H1 (cell line): ENCODE measurements around the gene TNFSF15. TPM values are rescaled to one million over a fixed set of nuclear protein-coding genes. Genes with fewer than 3 reads are reported as not detected.

Experiments
- CTCF ChIA-PET: fragments of 300-600 bp; sonication (Branson Sonifier 250); formaldehyde crosslinking; loops from one replicate; lab custom pipeline; 2021; ENCODE audit not compliant: partially characterized antibody; lab: Charles Lee
- POLR2A ChIA-PET: fragments of 300-600 bp; sonication (Branson Sonifier 250); formaldehyde crosslinking; loops from one replicate; lab custom pipeline; 2021; ENCODE audit warnings: inconsistent platforms; ENCODE audit not compliant: partially characterized antibody; lab: Charles Lee
- DNase-seq, 2 experiments: peaks; one replicate each; pipeline versions ENCODE4 v3.0.0 to v3.0.0-alpha.2; 2010 to 2022; ENCODE audit warnings: low spot score in 2 of 2, low read depth in 1 of 2, mixed read lengths in 1 of 2
- FAIRE-seq: peaks from 2 replicates; lab custom pipeline; 2011; peaks lifted over from hg19 to GRCh38; lab: Jason Lieb, UNC
- H2AFZ ChIP-seq: 2 replicates; pipeline ENCODE4 v1.8.1; 2012; ENCODE audit warnings: low read length, inconsistent platforms
- H2AK5ac ChIP-seq: 2 replicates; pipeline ENCODE4 v1.6.1; 2013; ENCODE audit warnings: low read depth, low read length
- H2BK120ac ChIP-seq: replicated peaks from 2 replicates; pipeline ENCODE3; 2013; ENCODE audit warnings: low read depth, low read length, inconsistent platforms
- H2BK12ac ChIP-seq: 2 replicates; pipeline ENCODE4 v1.6.1; 2013; ENCODE audit warnings: low read depth, low read length
- H2BK15ac ChIP-seq: 2 replicates; pipeline ENCODE4 v1.6.1; 2013; ENCODE audit warnings: low read length
- H2BK20ac ChIP-seq: 2 replicates; pipeline ENCODE4 v1.6.1; 2013; ENCODE audit warnings: low read length
- H2BK5ac ChIP-seq: 2 replicates; pipeline ENCODE4 v1.6.1; 2013; ENCODE audit warnings: low read depth, low read length
- H3K14ac ChIP-seq: 2 replicates; pipeline ENCODE4 v1.6.1; 2013; ENCODE audit warnings: inconsistent platforms; ENCODE audit not compliant: insufficient read length
- H3K18ac ChIP-seq: 2 replicates; pipeline ENCODE4 v1.6.1; 2013; ENCODE audit warnings: low read length; ENCODE audit errors: extremely low read depth
- H3K23ac ChIP-seq: 2 replicates; pipeline ENCODE4 v1.6.1; 2013; ENCODE audit warnings: inconsistent platforms; ENCODE audit not compliant: insufficient read length
- H3K23me2 ChIP-seq: 2 replicates; pipeline ENCODE4 v1.6.1; 2013; ENCODE audit warnings: low read depth, low read length
- H3K27ac ChIP-seq: 2 replicates; pipeline ENCODE4 v1.6.1; 2011; ENCODE audit warnings: low read depth, low read length, inconsistent platforms
- H3K27me3 ChIP-seq, 4 experiments: replicated peaks in 1 of 4; 1 replicate in 1 of 4; 2 replicates in 3 of 4; pipeline versions ENCODE4 v1.6.1 to v1.8.1; 2011 to 2013; ENCODE audit warnings: low read length in 3 of 4, mild to moderate bottlenecking in 3 of 4, inconsistent platforms in 2 of 4, mixed read lengths in 2 of 4, moderate library complexity in 1 of 4; ENCODE audit not compliant: control insufficient read depth in 3 of 4, insufficient read depth in 3 of 4; ENCODE audit errors: extremely low read depth in 1 of 4
- H3K36me3 ChIP-seq, 4 experiments: 2 replicates each; pipeline versions ENCODE4 v1.6.1 to v1.8.1; 2011 to 2013; ENCODE audit warnings: mild to moderate bottlenecking in 4 of 4, low read length in 3 of 4, moderate library complexity in 2 of 4, control low read depth in 1 of 4, inconsistent platforms in 1 of 4; ENCODE audit not compliant: insufficient read depth in 4 of 4, control insufficient read depth in 2 of 4
- H3K4ac ChIP-seq: replicated peaks from 2 replicates; pipeline ENCODE3; 2013; ENCODE audit warnings: low read length, low read depth, mixed read lengths, inconsistent platforms; ENCODE audit not compliant: insufficient read length
- H3K4me1 ChIP-seq, 4 experiments: replicated peaks in 1 of 4; 1 replicate in 1 of 4; 2 replicates in 3 of 4; pipeline versions ENCODE4 v1.6.1 to v1.8.1; 2011 to 2013; ENCODE audit warnings: low read length in 3 of 4, inconsistent platforms in 2 of 4, mixed read lengths in 1 of 4; ENCODE audit not compliant: insufficient read depth in 4 of 4, control insufficient read depth in 3 of 4
- H3K4me2 ChIP-seq, 2 experiments: 2 replicates each; pipeline versions ENCODE4 v1.6.1 to v1.8.1; 2011 to 2013; ENCODE audit warnings: low read depth in 2 of 2, low read length in 2 of 2, control low read depth in 1 of 2, inconsistent platforms in 1 of 2, mild to moderate bottlenecking in 1 of 2; ENCODE audit not compliant: insufficient read depth in 1 of 2
- H3K4me3 ChIP-seq, 4 experiments: fragments of 200-600, 300-600 bp in 1 of 4; sonication (generic), shearing (Covaris generic), sonication (Bioruptor Twin) in 1 of 4; 2 replicates each; pipeline versions ENCODE4 v1.5.1 to v1.8.1; 2011 to 2016; ENCODE audit warnings: low read length in 4 of 4, low read depth in 3 of 4, control low read depth in 2 of 4, inconsistent platforms in 2 of 4, mild to moderate bottlenecking in 2 of 4, mixed read lengths in 1 of 4, moderate library complexity in 1 of 4; ENCODE audit not compliant: insufficient read depth in 2 of 4; ENCODE audit errors: extremely low read depth in 1 of 4
- H3K56ac ChIP-seq: replicated peaks from 2 replicates; pipeline ENCODE3; 2013; ENCODE audit warnings: low read depth, mild to moderate bottlenecking, mixed read lengths, low read length, inconsistent platforms; ENCODE audit not compliant: insufficient read length
- H3K79me1 ChIP-seq: 2 replicates; pipeline ENCODE4 v1.6.1; 2013; ENCODE audit warnings: low read depth, low read length, control low read depth
- H3K79me2 ChIP-seq, 2 experiments: 2 replicates each; pipeline versions ENCODE4 v1.6.1 to v1.8.1; 2012 to 2013; ENCODE audit warnings: low read length in 2 of 2, mild to moderate bottlenecking in 2 of 2, inconsistent platforms in 1 of 2; ENCODE audit not compliant: insufficient read depth in 2 of 2, control insufficient read depth in 1 of 2
- H3K9ac ChIP-seq, 4 experiments: replicated peaks in 1 of 4; 1 replicate in 1 of 4; 2 replicates in 3 of 4; pipeline versions ENCODE4 v1.6.1 to v1.8.1; 2011 to 2013; ENCODE audit warnings: low read depth in 3 of 4, low read length in 3 of 4, control low read depth in 2 of 4, mild to moderate bottlenecking in 2 of 4, moderate library complexity in 2 of 4, inconsistent platforms in 1 of 4; ENCODE audit errors: extremely low read depth in 1 of 4
- H3K9me3 ChIP-seq, 2 experiments: 2 replicates each; pipeline versions ENCODE4 v1.6.1 to v1.8.1; 2012 to 2013; ENCODE audit warnings: mild to moderate bottlenecking in 2 of 2, moderate library complexity in 2 of 2, control low read depth in 1 of 2, inconsistent platforms in 1 of 2, low read depth in 1 of 2, low read length in 1 of 2, mixed read lengths in 1 of 2; ENCODE audit not compliant: insufficient read depth in 2 of 2
- H4K20me1 ChIP-seq, 2 experiments: replicated peaks in 1 of 2; 2 replicates each; pipeline versions ENCODE3 to v1.8.1; 2011 to 2013; ENCODE audit warnings: inconsistent platforms in 2 of 2, low read length in 2 of 2, mild to moderate bottlenecking in 1 of 2; ENCODE audit not compliant: insufficient read depth in 2 of 2, control insufficient read depth in 1 of 2
- H4K5ac ChIP-seq: 2 replicates; pipeline ENCODE4 v1.6.1; 2013; ENCODE audit warnings: low read length, low read depth, mixed read lengths, inconsistent platforms; ENCODE audit not compliant: insufficient read length
- H4K8ac ChIP-seq: 2 replicates; pipeline ENCODE4 v1.8.0; 2013; ENCODE audit warnings: mild to moderate bottlenecking, moderate library complexity, low read length, inconsistent platforms; ENCODE audit not compliant: insufficient read depth; ENCODE audit errors: extremely low read depth
- H4K91ac ChIP-seq: replicated peaks from 2 replicates; pipeline ENCODE3; 2013; ENCODE audit warnings: low read length, mixed read lengths, inconsistent platforms; ENCODE audit not compliant: insufficient read length
- PHF8 ChIP-seq: fragments of 200-600 bp; sonication (generic); conservative IDR thresholded peaks from 2 replicates; pipeline ENCODE4 v1.7.1; 2012; ENCODE audit warnings: low read depth, mild to moderate bottlenecking, inconsistent platforms, low read length, moderate library complexity
- YY1 ChIP-seq: IDR thresholded peaks from 2 replicates; pipeline ENCODE4 v1.6.1; 2011; ENCODE audit warnings: low read depth, mild to moderate bottlenecking, low read length
- WGBS, 2 experiments: shearing (Covaris generic) in 1 of 2; methylation state at CpG; one replicate each; pipeline versions ENCODE4 v1.1.6 to v1.1.7; 2013 to 2015; ENCODE audit warnings: low lambda C conversion rate in 2 of 2, mixed read lengths in 2 of 2, inconsistent platforms in 1 of 2, low coverage in 1 of 2, missing lambda C conversion rate in 1 of 2; ENCODE audit not compliant: insufficient replicate concordance in 2 of 2, insufficient coverage in 1 of 2, insufficient read length in 1 of 2; ENCODE audit errors: extremely low coverage in 1 of 2, missing lambda C conversion rate in 1 of 2; 5-methylcytosine and 5-hydroxymethylcytosine counted together
- polyA plus RNA-seq, 7 experiments: library from polyadenylated mRNA; depleted of rRNA in 3 of 7; stranded (reverse) in 5 of 7; unstranded in 2 of 7; fragments of >200 nt in 5 of 7; fragments of 200-250 nt in 2 of 7; gene quantifications; 1 replicate in 5 of 7; 2 replicates in 1 of 7; 4 replicates in 1 of 7; pipeline versions ENCODE4 v1.2.1 to v1.2.3, GENCODE V29; 2011 to 2013; ENCODE audit warnings: missing spikeins in 2 of 7, mixed read lengths in 2 of 7
- total RNA-seq: library from RNA; stranded (reverse); fragmentation: NEBNext Ultra II Directional; extraction: Animal tissue kit (Norgen Biotek cat#: 25700); gene quantifications from 2 replicates; pipeline ENCODE4 v1.2.1, GENCODE V29; 2021

Gene TNFSF15
- total and polyA plus RNA-seq, 2 of the 8 experiments (the other 6 are each of a cell fraction or from before 2014, with no cell fraction given): 0.09 to 0.17 TPM

DNA sequence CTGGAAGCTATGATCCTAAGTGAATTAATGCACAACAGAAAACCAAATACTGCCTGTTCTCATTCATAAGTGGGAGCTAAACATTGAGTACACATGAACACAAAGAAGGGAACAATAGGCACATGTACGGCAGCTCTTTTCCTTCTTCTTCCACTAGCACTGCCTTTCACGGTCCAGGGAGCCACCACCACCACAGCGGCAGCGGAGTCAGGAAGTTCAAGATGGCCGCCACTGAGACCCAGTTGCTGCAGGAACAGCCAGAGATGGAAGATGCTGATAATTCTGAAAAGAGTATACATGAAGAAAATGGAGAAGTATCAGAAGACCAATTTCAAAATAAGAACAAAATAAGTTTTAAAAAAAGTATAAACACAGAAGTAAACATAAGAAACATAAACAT is 39.5 kb upstream of the TNFSF15 start:
- TF ChIP-seq PHF8 (no peak), YY1 (peak; percentile 80)
- TF ChIP-seq, all 59 proteins: peak for 1
- Histone ChIP-seq H3K27ac (no peak overlapping the region), H3K79me2 (no peaks in the 10 kb centered on the region), H2BK12ac (no peak overlapping the region), H3K9ac (no peak overlapping the region), H3K14ac (no peak overlapping the region), H2BK15ac (no peak overlapping the region), H3K4me1 (no peaks in the 10 kb centered on the region), H2BK20ac (no peak overlapping the region), H4K91ac (no peak overlapping the region), H3K27me3 (no peaks in the 10 kb centered on the region), H2AK5ac (no peak overlapping the region), H3K18ac (no peak overlapping the region), H3K4me2 (no peak overlapping the region), H3K56ac (no peak overlapping the region), H4K8ac (no peak overlapping the region), H2AFZ (no peak overlapping the region), H2BK5ac (no peak overlapping the region), H2BK120ac (no peak overlapping the region), H3K23ac (no peak overlapping the region), H3K4ac (no peak overlapping the region), H3K9me3 (no peaks in the 10 kb centered on the region), H3K23me2 (no peaks in the 10 kb centered on the region), H3K79me1 (no peaks in the 10 kb centered on the region), H4K20me1 (no peaks in the 10 kb centered on the region), H3K36me3 (no peaks in the 10 kb centered on the region), H4K5ac (no peak overlapping the region), H3K4me3 (no peak overlapping the region)
- ChIA-PET CTCF (interaction anchor here (1.0 kb wide), 1 partner anchor 21 kb away, joined by 4 read pairs; no protein-coding TSS in a partner anchor), POLR2A (no interaction called here)
- DNase-seq (no peak), FAIRE-seq (no peak)
- WGBS, 2 experiments: 96% methylated on average over 5 of the region's 5 CpGs; no CpG with 5 or more reads in 1 of the 2 experiments
